Neuronal stem cell (in vitro differentiated cells): ENCODE results near the gene TBATA.

Experiments
- DNase-seq: peaks from one replicate; pipeline ENCODE4 v3.0.0-alpha.2; 2013; ENCODE audit warnings: low spot score
- H2AFZ ChIP-seq: one replicate; pipeline ENCODE4 v1.6.1; 2013; ENCODE audit warnings: mild to moderate bottlenecking, low read length, inconsistent platforms
- H2AK5ac ChIP-seq: 2 replicates; pipeline ENCODE4 v1.6.1; 2013; ENCODE audit warnings: low read depth, mild to moderate bottlenecking, inconsistent platforms, low read length, moderate library complexity, mixed read lengths
- H2BK120ac ChIP-seq: 2 replicates; pipeline ENCODE4 v1.6.1; 2013; ENCODE audit warnings: low read depth, mild to moderate bottlenecking, inconsistent platforms, low read length, moderate library complexity, mixed read lengths
- H2BK12ac ChIP-seq: one replicate; pipeline ENCODE4 v1.6.1; 2013; ENCODE audit warnings: low read length, inconsistent platforms
- H2BK15ac ChIP-seq: 2 replicates; pipeline ENCODE4 v1.6.1; 2013; ENCODE audit warnings: mild to moderate bottlenecking, low read length, inconsistent platforms, mixed read lengths
- H2BK5ac ChIP-seq: one replicate; pipeline ENCODE4 v1.6.1; 2013; ENCODE audit warnings: inconsistent platforms, mild to moderate bottlenecking, low read length, moderate library complexity
- H3K14ac ChIP-seq: one replicate; pipeline ENCODE4 v1.6.1; 2013; ENCODE audit warnings: low read length, inconsistent platforms
- H3K18ac ChIP-seq: 2 replicates; pipeline ENCODE4 v1.6.1; 2013; ENCODE audit warnings: low read length, inconsistent platforms
- H3K23ac ChIP-seq: 2 replicates; pipeline ENCODE4 v1.6.1; 2013; ENCODE audit warnings: low read depth, mild to moderate bottlenecking, mixed read lengths, low read length, inconsistent platforms; ENCODE audit not compliant: poor library complexity
- H3K27ac ChIP-seq: replicated peaks from 3 replicates; pipeline ENCODE4 v1.5.1; 2013; ENCODE audit warnings: low read length, inconsistent platforms
- H3K27me3 ChIP-seq, 3 experiments: 2 replicates each; pipeline ENCODE4 v1.6.1; 2013; ENCODE audit warnings: low read length in 3 of 3, mild to moderate bottlenecking in 2 of 3, inconsistent platforms in 1 of 3, low read depth in 1 of 3, mixed read lengths in 1 of 3, moderate library complexity in 1 of 3; ENCODE audit not compliant: control insufficient read depth in 3 of 3, insufficient read depth in 3 of 3
- H3K36me3 ChIP-seq, 2 donors: replicated peaks in 1 of 2; 2 replicates each; pipeline ENCODE4 v1.6.1; 2013; ENCODE audit warnings: low read length in 2 of 2; ENCODE audit not compliant: control insufficient read depth in 2 of 2, insufficient read depth in 2 of 2
- H3K4ac ChIP-seq: 2 replicates; pipeline ENCODE4 v1.6.1; 2013; ENCODE audit warnings: inconsistent platforms, mild to moderate bottlenecking, low read length, moderate library complexity
- H3K4me1 ChIP-seq, 2 donors: 1 replicate in 1 of 2; 2 replicates in 1 of 2; pipeline ENCODE4 v1.6.1; 2013; ENCODE audit warnings: low read length in 2 of 2, low read depth in 1 of 2; ENCODE audit not compliant: control insufficient read depth in 2 of 2, insufficient read depth in 1 of 2
- H3K4me2 ChIP-seq: one replicate; pipeline ENCODE4 v1.6.1; 2013; ENCODE audit warnings: mild to moderate bottlenecking, low read length, inconsistent platforms; ENCODE audit not compliant: insufficient read depth, poor library complexity, severe bottlenecking
- H3K4me3 ChIP-seq, 2 donors: 2 replicates each; pipeline ENCODE4 v1.5.1; 2013; ENCODE audit warnings: low read length in 2 of 2, mild to moderate bottlenecking in 2 of 2, inconsistent platforms in 1 of 2, moderate library complexity in 1 of 2
- H3K79me1 ChIP-seq: one replicate; pipeline ENCODE4 v1.6.1; 2013; ENCODE audit warnings: low read depth, mild to moderate bottlenecking, inconsistent platforms, low read length, moderate library complexity
- H3K9ac ChIP-seq: one replicate; pipeline ENCODE4 v1.6.1; 2013; ENCODE audit warnings: mild to moderate bottlenecking, low read depth, low read length, inconsistent platforms; ENCODE audit not compliant: poor library complexity
- H3K9me3 ChIP-seq, 2 donors: replicated peaks in 1 of 2; 2 replicates each; pipeline versions ENCODE3 to v1.6.1; 2013; ENCODE audit warnings: low read length in 2 of 2, mild to moderate bottlenecking in 2 of 2, inconsistent platforms in 1 of 2, low read depth in 1 of 2, mixed read lengths in 1 of 2, moderate library complexity in 1 of 2; ENCODE audit not compliant: control insufficient read depth in 2 of 2, insufficient read depth in 1 of 2
- H4K8ac ChIP-seq: one replicate; pipeline ENCODE4 v1.6.1; 2013; ENCODE audit warnings: low read depth, mild to moderate bottlenecking, inconsistent platforms, low read length, moderate library complexity
- H4K91ac ChIP-seq: one replicate; pipeline ENCODE4 v1.6.1; 2013; ENCODE audit warnings: low read length, low read depth, mild to moderate bottlenecking, inconsistent platforms; ENCODE audit not compliant: poor library complexity
- WGBS, 2 donors: extraction: QIAGEN DNeasy Blood & Tissue Kit; methylation state at CpG; one replicate each; pipeline ENCODE4 v1.1.7; 2013; ENCODE audit warnings: missing lambda C conversion rate in 2 of 2, mixed read lengths in 1 of 2; ENCODE audit not compliant: insufficient read length in 2 of 2, insufficient replicate concordance in 1 of 2; ENCODE audit errors: extremely low coverage in 2 of 2; 5-methylcytosine and 5-hydroxymethylcytosine counted together

TBATA gene

GRCh38 chr10:70816220-70816894, 31.2 kb upstream of the TBATA start:
- no CpG with 5 or more reads among the region's 43 CpGs for WGBS, 2 donors
- H3K4me3 ChIP-seq: peak overlapping the region; percentile 71 to 91
- H4K91ac ChIP-seq: no peak overlapping the region
- H2AFZ ChIP-seq: peak overlapping the region; percentile 88
- no peak overlapping the region for H3K4ac ChIP-seq
- peak overlapping the region; percentile 95 for H3K9ac ChIP-seq
- H4K8ac ChIP-seq: no peak overlapping the region
- H3K36me3 ChIP-seq: peaks cover 9 to 43% of the 10 kb centered on the region in 2 donors
- peak overlapping the region; percentile 90 for H3K27ac ChIP-seq
- peak overlapping the region; percentile 98 for H3K23ac ChIP-seq
- H2AK5ac ChIP-seq: peak overlapping the region; percentile 45
- H2BK15ac ChIP-seq: peak overlapping the region; percentile 32
- H3K4me1 ChIP-seq: no peaks in the 10 kb centered on the region
- H3K27me3 ChIP-seq: peaks cover 0 to 7% (median 0%) of the 10 kb centered on the region in 3 experiments
- no peaks in the 10 kb centered on the region for H3K79me1 ChIP-seq
- H3K9me3 ChIP-seq: no peaks in the 10 kb centered on the region
- no peak overlapping the region for H3K14ac ChIP-seq
- DNase-seq: peak; percentile 59
- H2BK5ac ChIP-seq: peak overlapping the region; percentile 59
- H3K18ac ChIP-seq: peak overlapping the region; percentile 99
- no peak overlapping the region for H2BK120ac ChIP-seq
- peak overlapping the region; percentile 74 for H3K4me2 ChIP-seq
- H2BK12ac ChIP-seq: no peak overlapping the region

DNA sequence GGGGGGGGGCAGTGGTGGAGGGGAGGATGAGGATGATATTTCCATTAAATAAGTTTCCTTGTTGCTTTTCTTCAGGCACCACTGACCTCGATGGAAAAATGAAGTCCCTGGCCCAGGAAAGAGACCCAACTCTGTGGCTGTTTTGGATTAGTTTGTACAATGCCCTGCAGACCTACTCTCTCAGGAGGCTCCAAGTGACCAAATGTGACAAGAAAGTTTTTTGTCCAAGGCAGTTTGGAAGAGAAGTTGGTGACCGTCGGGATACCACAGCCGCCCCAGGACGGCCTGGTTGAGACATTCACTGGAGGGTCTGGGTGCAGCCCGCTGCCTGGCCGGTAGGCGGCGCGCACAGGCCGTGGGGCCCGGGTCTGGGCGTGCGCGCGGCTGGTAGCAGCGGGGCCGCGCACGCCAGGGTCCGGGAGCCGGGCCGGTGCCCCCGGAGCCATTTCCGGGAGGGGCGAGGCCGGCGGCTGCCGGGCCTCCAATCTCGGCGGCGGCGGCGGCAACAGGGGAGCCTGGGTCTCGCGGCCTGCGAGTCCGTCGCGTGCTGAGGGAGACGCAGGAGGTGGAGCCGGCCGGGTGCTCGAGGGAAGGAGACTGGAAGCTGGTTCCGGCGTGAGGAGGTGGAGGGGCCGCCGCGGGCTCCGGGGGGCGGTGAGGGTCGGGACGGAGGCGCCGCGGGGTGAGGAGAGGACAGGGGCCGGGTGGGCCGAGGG, 30.5 kb upstream of the TBATA start, which contains the start of gene SGPL1:
Gene SGPL1 (plus strand): TSS at position 445 of the 716 bp plus-strand sequence. CDS start 906 bp downstream, outside the sequence.
- H3K4ac ChIP-seq: no peak within 1 kb of the TSS
- H2AFZ ChIP-seq: peak within 1 kb of the TSS; percentile 88
- peak within 1 kb of the TSS; percentile 74 for H3K4me2 ChIP-seq
- no peak within 1 kb of the TSS for H4K8ac ChIP-seq
- H2BK15ac ChIP-seq: peak within 1 kb of the TSS; percentile 32
- no peaks in the 10 kb centered on the region for H3K9me3 ChIP-seq
- no peaks in the 10 kb centered on the region for H3K79me1 ChIP-seq
- H4K91ac ChIP-seq: no peak within 1 kb of the TSS
- H2BK12ac ChIP-seq: no peak within 1 kb of the TSS
- H3K4me1 ChIP-seq: no peaks in the 10 kb centered on the region
- H2BK5ac ChIP-seq: peak within 1 kb of the TSS; percentile 59
- H3K9ac ChIP-seq: peak within 1 kb of the TSS; percentile 95
- no peak within 1 kb of the TSS for H2BK120ac ChIP-seq
- H3K27me3 ChIP-seq: peaks cover 0 to 7% (median 0%) of the 10 kb centered on the region in 3 experiments
- H3K36me3 ChIP-seq: peaks cover 6 to 36% of the 10 kb centered on the region in 2 donors
- no CpG with 5 or more reads among the region's 58 CpGs for WGBS, 2 donors
- peak within 1 kb of the TSS; percentile 98 for H3K23ac ChIP-seq
- H3K27ac ChIP-seq: peak within 1 kb of the TSS; percentile 90
- H3K18ac ChIP-seq: peak within 1 kb of the TSS; percentile 99
- peak; percentile 85 for DNase-seq
- H3K4me3 ChIP-seq: peak within 1 kb of the TSS; percentile 71 to 91
- no peak within 1 kb of the TSS for H3K14ac ChIP-seq
- H2AK5ac ChIP-seq: peak within 1 kb of the TSS; percentile 45

GRCh38 chr10:70814126-70814525, 28.9 kb upstream of the TBATA start:
- Histone ChIP-seq H3K9me3 (no peaks in the 10 kb centered on the region), H3K27ac (no peak overlapping the region), H2BK12ac (no peak overlapping the region), H3K27me3 (peaks cover 0 to 7% (median 0%) of the 10 kb centered on the region in 3 experiments), H3K79me1 (no peaks in the 10 kb centered on the region), H2AFZ (no peak overlapping the region), H2BK120ac (no peak overlapping the region), H2BK15ac (no peak overlapping the region), H4K8ac (no peak overlapping the region), H3K23ac (no peak overlapping the region), H3K4ac (no peak overlapping the region), H2AK5ac (no peak overlapping the region), H3K9ac (no peak overlapping the region), H2BK5ac (no peak overlapping the region), H3K4me2 (no peak overlapping the region), H3K18ac (no peak overlapping the region), H4K91ac (no peak overlapping the region), H3K14ac (no peak overlapping the region), H3K4me1 (peaks cover 0 to 6% of the 10 kb centered on the region in 2 donors), H3K4me3 (no peak overlapping the region), H3K36me3 (peaks cover 4 to 21% of the 10 kb centered on the region in 2 donors)
- WGBS, 2 donors: no CpG with 5 or more reads among the region's 4 CpGs
- DNase-seq: no peak

DNA sequence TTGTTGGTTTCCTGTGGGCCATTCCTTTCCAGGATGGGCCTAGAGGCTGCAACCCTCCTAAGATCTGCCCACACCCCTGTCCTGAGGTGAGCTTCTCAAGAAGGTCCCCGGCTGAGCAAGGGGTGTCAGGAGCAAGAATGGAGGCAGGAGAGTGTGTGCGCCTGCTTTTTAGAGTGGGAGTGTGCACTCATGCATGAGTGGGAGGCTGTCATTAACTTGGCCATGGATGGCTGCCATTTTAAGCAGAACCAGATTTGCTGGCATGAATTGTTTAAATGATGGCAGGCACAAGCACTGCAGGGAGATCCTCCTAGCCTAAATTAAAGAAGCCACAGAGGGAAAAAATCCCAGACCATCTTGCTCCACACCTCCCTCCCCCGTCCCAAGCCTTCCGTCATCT, 27.6 kb upstream of the TBATA start:
- no peak overlapping the region for H2BK12ac ChIP-seq
- no peak overlapping the region for H3K4me2 ChIP-seq
- H2BK5ac ChIP-seq: no peak overlapping the region
- no peak overlapping the region for H3K27ac ChIP-seq
- no CpG with 5 or more reads among the region's 4 CpGs for WGBS, 2 donors
- no peak for DNase-seq
- peak overlapping the region; percentile 12 for H2AK5ac ChIP-seq
- H4K8ac ChIP-seq: no peak overlapping the region
- peaks cover 1 to 8% of the 10 kb centered on the region in 2 donors for H3K36me3 ChIP-seq
- no peak overlapping the region for H3K9ac ChIP-seq
- no peaks in the 10 kb centered on the region for H3K9me3 ChIP-seq
- peaks cover 0 to 7% of the 10 kb centered on the region in 2 donors for H3K4me1 ChIP-seq
- peaks cover 0 to 7% (median 0%) of the 10 kb centered on the region in 3 experiments for H3K27me3 ChIP-seq
- no peak overlapping the region for H3K14ac ChIP-seq
- peak overlapping the region; percentile 45 for H3K18ac ChIP-seq
- peak overlapping the region; percentile 33 for H2BK15ac ChIP-seq
- H2AFZ ChIP-seq: no peak overlapping the region
- H3K23ac ChIP-seq: no peak overlapping the region
- H2BK120ac ChIP-seq: peak overlapping the region; percentile 12
- H3K79me1 ChIP-seq: no peaks in the 10 kb centered on the region
- no peak overlapping the region for H4K91ac ChIP-seq
- no peak overlapping the region for H3K4ac ChIP-seq
- no peak overlapping the region for H3K4me3 ChIP-seq
